ENCODE data around the gene SIRPD. TPM values are rescaled to one million over a fixed set of nuclear protein-coding genes. Genes with fewer than 3 reads are reported as not detected.

The SIRPD gene
- total RNA-seq, 1 experiment from 2014 or later, result not detected

GRCh38 chr20:1588533-1589460 lies 31.3 kb upstream of the SIRPD start:
- CTCF ChIA-PET, result no interaction called here

GRCh38 chr20:1587781-1588532 lies 30.5 kb upstream of the SIRPD start:
- no peaks in the 10 kb centered on the region for H3K27me3 Mint-ChIP-seq (ENCODE audit: insufficient read depth, unreplicated experiment)
- no TSS peak for BruUV-seq (replicated peaks)
- intact Hi-C loops (cut with micrococcal nuclease; ENCODE audit: unreplicated experiment), result no loop called here
- no peaks in the 10 kb centered on the region for H3K4me1 Mint-ChIP-seq (ENCODE audit: low read depth, unreplicated experiment)
- no peaks in the 10 kb centered on the region for H3K9me3 Mint-ChIP-seq (ENCODE audit: unreplicated experiment)
- Histone ChIP-seq H3K9me3 (no peaks in the 10 kb centered on the region), H3K4me3 (ENCODE audit: low read depth, low read length) (no peak overlapping the region), H3K27me3 (replicated peaks; ENCODE audit: control insufficient read depth, insufficient read depth, low read length) (no peaks in the 10 kb centered on the region), H3K36me3 (ENCODE audit: control insufficient read depth, insufficient read depth, low read length) (no peaks in the 10 kb centered on the region), H3K4me1 (no peaks in the 10 kb centered on the region)
- ChIA-PET CTCF (no interaction called here), POLR2A (no interaction called here)
- no peak for TF ChIP-seq CTCF (IDR thresholded peaks at IDR 0.05; ENCODE audit: insufficient read depth in 1 of 2, low read depth in 1 of 2, low read length in 1 of 2, severe bottlenecking in 1 of 2, unreplicated experiment in 1 of 2)
- H3K27ac Mint-ChIP-seq (ENCODE audit: unreplicated experiment), result no peak overlapping the region
- no peaks in the 10 kb centered on the region for H3K36me3 Mint-ChIP-seq (ENCODE audit: insufficient read depth, unreplicated experiment)
- H3K4me3 Mint-ChIP-seq (ENCODE audit: unreplicated experiment), result no peak overlapping the region
- no peak for DNase-seq

More at GRCh38 chr20:1588533-1589460, 31.3 kb upstream of the SIRPD start:
- Histone ChIP-seq H3K4me3 (ENCODE audit: low read depth, low read length) (no peak overlapping the region), H3K27me3 (replicated peaks; ENCODE audit: control insufficient read depth, insufficient read depth, low read length) (no peaks in the 10 kb centered on the region), H3K9me3 (no peaks in the 10 kb centered on the region), H3K36me3 (ENCODE audit: control insufficient read depth, insufficient read depth, low read length) (no peaks in the 10 kb centered on the region), H3K4me1 (no peaks in the 10 kb centered on the region)
- no peak for TF ChIP-seq CTCF (IDR thresholded peaks at IDR 0.05; ENCODE audit: insufficient read depth in 1 of 2, low read depth in 1 of 2, low read length in 1 of 2, severe bottlenecking in 1 of 2, unreplicated experiment in 1 of 2)
- POLR2A ChIA-PET, result no interaction called here
- Mint-ChIP-seq H3K36me3 (ENCODE audit: insufficient read depth, unreplicated experiment) (no peaks in the 10 kb centered on the region), H3K4me1 (ENCODE audit: low read depth, unreplicated experiment) (no peaks in the 10 kb centered on the region), H3K9me3 (ENCODE audit: unreplicated experiment) (no peaks in the 10 kb centered on the region), H3K4me3 (ENCODE audit: unreplicated experiment) (no peak overlapping the region), H3K27me3 (ENCODE audit: insufficient read depth, unreplicated experiment) (no peaks in the 10 kb centered on the region), H3K27ac (ENCODE audit: unreplicated experiment) (no peak overlapping the region)
- DNase-seq, result no peak
- intact Hi-C loops (cut with micrococcal nuclease; ENCODE audit: unreplicated experiment), result no loop called here
- BruUV-seq (replicated peaks), result no TSS peak

GRCh38 chr20:1579488-1579887 lies 22.0 kb upstream of the SIRPD start:
- Mint-ChIP-seq H3K4me1 (ENCODE audit: low read depth, unreplicated experiment) (no peaks in the 10 kb centered on the region), H3K9me3 (ENCODE audit: unreplicated experiment) (no peaks in the 10 kb centered on the region), H3K36me3 (ENCODE audit: insufficient read depth, unreplicated experiment) (no peaks in the 10 kb centered on the region), H3K27me3 (ENCODE audit: insufficient read depth, unreplicated experiment) (peaks cover 6% of the 10 kb centered on the region), H3K4me3 (ENCODE audit: unreplicated experiment) (no peak overlapping the region), H3K27ac (ENCODE audit: unreplicated experiment) (no peak overlapping the region)
- no peaks in the 10 kb centered on the region for H3K4me1 ChIP-seq
- no peak overlapping the region for H3K4me3 ChIP-seq (ENCODE audit: low read depth, low read length)
- no peak for TF ChIP-seq CTCF (IDR thresholded peaks at IDR 0.05; ENCODE audit: insufficient read depth in 1 of 2, low read depth in 1 of 2, low read length in 1 of 2, severe bottlenecking in 1 of 2, unreplicated experiment in 1 of 2)
- intact Hi-C loops (cut with micrococcal nuclease; ENCODE audit: unreplicated experiment), result no loop called here
- no peaks in the 10 kb centered on the region for H3K36me3 ChIP-seq (ENCODE audit: control insufficient read depth, insufficient read depth, low read length)
- H3K27me3 ChIP-seq (replicated peaks; ENCODE audit: control insufficient read depth, insufficient read depth, low read length), result no peaks in the 10 kb centered on the region
- no TSS peak for BruUV-seq (replicated peaks)
- no peaks in the 10 kb centered on the region for H3K9me3 ChIP-seq
- CTCF ChIA-PET, result no interaction called here
- DNase-seq, result no peak
- POLR2A ChIA-PET, result no interaction called here

All from Caco-2 (cell line).